ENCODE results near the gene SLC16A5. TPM values are rescaled to one million over a fixed set of nuclear protein-coding genes. Genes with fewer than 3 reads are reported as not detected.
A peak's percentile ranks its signal among the peaks of the same experiment; 100 is the strongest.

The SLC16A5 gene
- total RNA-seq, 1 experiment from 2014 or later: 32.4 TPM

DNA sequence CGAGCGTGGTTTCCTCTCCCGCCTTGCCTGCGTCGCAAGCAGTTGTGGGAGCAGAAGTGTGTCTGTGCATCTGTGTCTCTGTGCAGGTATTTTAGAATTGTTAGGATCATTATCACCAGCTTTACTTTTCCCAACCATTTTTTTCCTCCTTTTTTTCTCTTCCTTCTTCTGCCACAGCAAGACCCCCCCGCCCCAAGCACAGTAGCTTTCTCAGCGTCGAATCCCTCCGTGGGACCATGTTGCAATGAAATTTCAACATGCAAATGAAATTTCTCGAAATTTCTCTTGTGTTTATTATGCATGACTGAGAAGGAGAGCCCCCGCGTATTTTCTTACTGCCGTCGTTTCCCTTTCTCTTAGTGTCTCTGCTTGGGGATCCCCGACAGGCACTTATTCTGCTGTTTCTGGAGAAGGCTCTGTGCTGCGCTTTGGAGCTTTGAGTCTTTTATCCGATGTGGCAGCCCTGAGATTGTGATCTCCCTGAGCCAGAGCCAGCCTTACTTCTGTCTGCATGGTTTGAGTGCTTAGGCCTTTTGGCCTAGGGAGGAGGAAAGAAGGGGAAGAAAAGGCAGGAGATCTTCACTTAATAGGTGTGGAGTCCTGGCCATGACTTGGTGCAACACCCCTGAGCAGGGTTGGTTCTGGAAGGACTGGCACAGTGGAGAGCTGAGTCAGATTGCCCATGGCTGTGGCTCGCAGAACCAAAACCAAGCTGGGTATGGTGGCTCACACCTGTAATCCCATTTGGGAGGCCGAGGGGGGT is 27.0 kb downstream of the SLC16A5 start:
- CTCF ChIA-PET: interaction anchor here (0.6 to 4.1 kb wide), 68 partner anchors 9 to 768 kb away, joined by 3 to 84 read pairs (median 7); partner anchors contain the start of genes ATP5PD, CDR2L, FDXR and GGA3
- POLR2A ChIA-PET: interaction anchor here (0.6 to 1.6 kb wide), 9 partner anchors 11 to 742 kb away, joined by 3 to 8 read pairs (median 4); partner anchors contain the start of genes JPT1, MRPL58, NT5C and NUP85
- ATAC-seq (no peak), DNase-seq (ENCODE audit: low spot score) (no peak)
- Mint-ChIP-seq H3K9me3 (no peaks in the 10 kb centered on the region), H3K4me3 (no peak overlapping the region), H3K36me3 (peaks cover 15% of the 10 kb centered on the region), H3K4me1 (peaks cover 15% of the 10 kb centered on the region), H3K27me3 (ENCODE audit: low read depth) (no peaks in the 10 kb centered on the region), H3K27ac (peak overlapping the region; percentile 88)
- TF ChIP-seq MXD4 (CRISPR knock-in tag; IDR thresholded peaks at IDR 0.05; ENCODE audit: borderline replicate concordance) (no peak), SP1 (CRISPR knock-in tag; conservative IDR thresholded peaks at IDR 0.05) (no peak), NFYB (CRISPR knock-in tag; conservative IDR thresholded peaks at IDR 0.05; ENCODE audit: low read depth) (no peak)
- TF ChIP-seq, protein P1, sequence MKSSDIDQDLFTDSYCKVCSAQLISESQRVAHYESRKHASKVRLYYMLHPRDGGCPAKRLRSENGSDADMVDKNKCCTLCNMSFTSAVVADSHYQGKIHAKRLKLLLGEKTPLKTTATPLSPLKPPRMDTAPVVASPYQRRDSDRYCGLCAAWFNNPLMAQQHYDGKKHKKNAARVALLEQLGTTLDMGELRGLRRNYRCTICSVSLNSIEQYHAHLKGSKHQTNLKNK (CRISPR knock-in tag; IDR thresholded peaks at IDR 0.05): no peak
- TF ChIP-seq, protein P2, sequence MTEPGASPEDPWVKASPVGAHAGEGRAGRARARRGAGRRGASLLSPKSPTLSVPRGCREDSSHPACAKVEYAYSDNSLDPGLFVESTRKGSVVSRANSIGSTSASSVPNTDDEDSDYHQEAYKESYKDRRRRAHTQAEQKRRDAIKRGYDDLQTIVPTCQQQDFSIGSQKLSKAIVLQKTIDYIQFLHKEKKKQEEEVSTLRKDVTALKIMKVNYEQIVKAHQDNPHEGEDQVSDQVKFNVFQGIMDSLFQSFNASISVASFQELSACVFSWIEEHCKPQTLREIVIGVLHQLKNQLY (CRISPR knock-in tag; IDR thresholded peaks at IDR 0.05): no peak
- TF ChIP-seq, protein P3, sequence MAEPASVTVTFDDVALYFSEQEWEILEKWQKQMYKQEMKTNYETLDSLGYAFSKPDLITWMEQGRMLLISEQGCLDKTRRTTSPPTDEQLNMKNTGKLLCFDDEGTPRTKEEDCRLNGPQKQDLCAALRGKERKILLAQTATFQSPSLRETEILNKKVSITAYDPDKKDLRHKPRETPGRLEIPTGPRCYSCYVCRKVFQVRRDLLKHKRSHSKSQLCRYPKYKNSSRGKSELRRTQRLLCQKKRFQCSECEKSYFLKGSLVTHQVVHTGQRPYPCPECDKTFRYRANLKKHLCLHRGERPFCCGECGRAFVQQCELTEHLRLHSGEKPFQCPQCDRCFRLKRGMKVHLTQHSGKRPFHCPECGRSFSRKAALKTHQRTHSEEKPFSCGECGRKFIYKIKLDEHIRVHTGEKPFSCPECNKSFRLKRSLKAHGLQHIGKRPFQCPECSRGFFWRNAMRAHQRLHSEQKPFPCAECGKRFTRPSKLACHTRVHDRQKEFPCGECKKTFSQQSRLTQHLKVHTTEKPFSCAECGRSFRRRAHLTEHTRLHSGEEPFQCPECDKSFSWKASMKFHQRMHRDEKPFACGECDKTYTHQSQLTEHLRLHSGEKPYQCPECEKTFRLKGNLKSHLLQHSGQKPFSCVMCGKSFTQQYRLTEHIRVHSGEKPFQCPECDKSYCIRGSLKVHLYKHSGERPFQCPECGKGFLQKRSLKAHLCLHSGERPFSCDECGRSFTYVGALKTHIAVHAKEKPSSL (CRISPR knock-in tag; conservative IDR thresholded peaks at IDR 0.05): no peak

DNA sequence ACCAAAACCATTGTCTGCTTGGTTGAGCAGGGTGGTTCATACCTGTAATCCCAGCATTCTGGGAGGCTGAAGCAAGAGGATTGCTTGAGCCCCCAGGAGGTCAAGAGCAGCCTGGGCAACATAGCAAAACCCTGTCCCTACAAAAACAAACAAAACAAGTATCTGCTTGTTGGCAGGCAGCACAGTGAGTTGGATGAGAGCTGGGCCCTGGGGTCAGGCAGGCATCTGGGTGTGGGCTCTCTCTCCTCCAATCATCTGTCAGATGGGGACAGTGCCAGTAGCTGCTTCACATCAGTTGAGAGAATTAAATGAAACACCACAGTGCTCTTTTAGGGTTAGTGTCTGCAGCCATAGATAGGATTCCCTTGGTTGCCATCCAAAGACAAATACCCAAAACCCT is 27.8 kb downstream of the SLC16A5 start:
- no peak for DNase-seq (ENCODE audit: low spot score)
- Mint-ChIP-seq H3K27ac (no peak overlapping the region), H3K4me3 (no peak overlapping the region), H3K36me3 (peaks cover 15% of the 10 kb centered on the region), H3K9me3 (no peaks in the 10 kb centered on the region), H3K4me1 (peaks cover 11% of the 10 kb centered on the region), H3K27me3 (ENCODE audit: low read depth) (no peaks in the 10 kb centered on the region)
- no peak for TF ChIP-seq NFYB (CRISPR knock-in tag; conservative IDR thresholded peaks at IDR 0.05; ENCODE audit: low read depth)
- POLR2A ChIA-PET: no interaction called here
- CTCF ChIA-PET: interaction anchor here (0.6 to 4.1 kb wide), 7 partner anchors 11 to 155 kb away, joined by 4 to 84 read pairs (median 18); partner anchors contain the start of genes MIF4GD and NT5C
- ATAC-seq: no peak

DNA sequence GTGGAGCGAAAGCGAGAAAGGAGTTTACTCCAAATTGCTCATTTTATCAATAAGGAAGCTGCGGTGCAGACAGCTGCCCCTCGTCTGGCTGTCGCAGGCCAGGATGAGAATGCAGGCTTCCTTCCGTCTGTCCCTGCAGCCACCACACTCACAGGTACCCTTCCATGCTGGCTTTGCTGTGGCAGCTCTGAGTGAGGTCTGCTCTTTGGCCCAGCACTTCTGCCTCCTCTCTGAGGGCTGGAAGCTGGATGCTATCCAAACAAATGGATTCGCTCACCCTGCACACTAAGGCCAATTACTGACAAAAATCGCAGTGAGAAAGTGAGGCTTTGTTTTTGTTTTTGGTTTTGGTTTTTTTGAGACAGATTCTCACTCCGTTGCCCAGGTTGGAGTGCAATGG is 29.0 kb downstream of the SLC16A5 start:
- peaks cover 10% of the 10 kb centered on the region for H3K4me1 Mint-ChIP-seq
- DNase-seq (ENCODE audit: low spot score) (no peak), ATAC-seq (no peak)
- H3K27me3 Mint-ChIP-seq (ENCODE audit: low read depth): no peaks in the 10 kb centered on the region
- no peaks in the 10 kb centered on the region for H3K9me3 Mint-ChIP-seq
- no peak for TF ChIP-seq TEAD1 (CRISPR knock-in tag; IDR thresholded peaks at IDR 0.05)
- no peak for TF ChIP-seq ZBTB21 (CRISPR knock-in tag; IDR thresholded peaks at IDR 0.05; ENCODE audit: borderline replicate concordance)
- TF ChIP-seq, protein P4, sequence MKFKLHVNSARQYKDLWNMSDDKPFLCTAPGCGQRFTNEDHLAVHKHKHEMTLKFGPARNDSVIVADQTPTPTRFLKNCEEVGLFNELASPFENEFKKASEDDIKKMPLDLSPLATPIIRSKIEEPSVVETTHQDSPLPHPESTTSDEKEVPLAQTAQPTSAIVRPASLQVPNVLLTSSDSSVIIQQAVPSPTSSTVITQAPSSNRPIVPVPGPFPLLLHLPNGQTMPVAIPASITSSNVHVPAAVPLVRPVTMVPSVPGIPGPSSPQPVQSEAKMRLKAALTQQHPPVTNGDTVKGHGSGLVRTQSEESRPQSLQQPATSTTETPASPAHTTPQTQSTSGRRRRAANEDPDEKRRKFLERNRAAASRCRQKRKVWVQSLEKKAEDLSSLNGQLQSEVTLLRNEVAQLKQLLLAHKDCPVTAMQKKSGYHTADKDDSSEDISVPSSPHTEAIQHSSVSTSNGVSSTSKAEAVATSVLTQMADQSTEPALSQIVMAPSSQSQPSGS (CRISPR knock-in tag; IDR thresholded peaks at IDR 0.05; ENCODE audit: borderline replicate concordance, low read depth): no peak
- TF ChIP-seq CREM (CRISPR knock-in tag; IDR thresholded peaks at IDR 0.05): no peak
- no peak for TF ChIP-seq RELA (CRISPR knock-in tag; IDR thresholded peaks at IDR 0.05; ENCODE audit: borderline replicate concordance)
- TF ChIP-seq, protein P5, sequence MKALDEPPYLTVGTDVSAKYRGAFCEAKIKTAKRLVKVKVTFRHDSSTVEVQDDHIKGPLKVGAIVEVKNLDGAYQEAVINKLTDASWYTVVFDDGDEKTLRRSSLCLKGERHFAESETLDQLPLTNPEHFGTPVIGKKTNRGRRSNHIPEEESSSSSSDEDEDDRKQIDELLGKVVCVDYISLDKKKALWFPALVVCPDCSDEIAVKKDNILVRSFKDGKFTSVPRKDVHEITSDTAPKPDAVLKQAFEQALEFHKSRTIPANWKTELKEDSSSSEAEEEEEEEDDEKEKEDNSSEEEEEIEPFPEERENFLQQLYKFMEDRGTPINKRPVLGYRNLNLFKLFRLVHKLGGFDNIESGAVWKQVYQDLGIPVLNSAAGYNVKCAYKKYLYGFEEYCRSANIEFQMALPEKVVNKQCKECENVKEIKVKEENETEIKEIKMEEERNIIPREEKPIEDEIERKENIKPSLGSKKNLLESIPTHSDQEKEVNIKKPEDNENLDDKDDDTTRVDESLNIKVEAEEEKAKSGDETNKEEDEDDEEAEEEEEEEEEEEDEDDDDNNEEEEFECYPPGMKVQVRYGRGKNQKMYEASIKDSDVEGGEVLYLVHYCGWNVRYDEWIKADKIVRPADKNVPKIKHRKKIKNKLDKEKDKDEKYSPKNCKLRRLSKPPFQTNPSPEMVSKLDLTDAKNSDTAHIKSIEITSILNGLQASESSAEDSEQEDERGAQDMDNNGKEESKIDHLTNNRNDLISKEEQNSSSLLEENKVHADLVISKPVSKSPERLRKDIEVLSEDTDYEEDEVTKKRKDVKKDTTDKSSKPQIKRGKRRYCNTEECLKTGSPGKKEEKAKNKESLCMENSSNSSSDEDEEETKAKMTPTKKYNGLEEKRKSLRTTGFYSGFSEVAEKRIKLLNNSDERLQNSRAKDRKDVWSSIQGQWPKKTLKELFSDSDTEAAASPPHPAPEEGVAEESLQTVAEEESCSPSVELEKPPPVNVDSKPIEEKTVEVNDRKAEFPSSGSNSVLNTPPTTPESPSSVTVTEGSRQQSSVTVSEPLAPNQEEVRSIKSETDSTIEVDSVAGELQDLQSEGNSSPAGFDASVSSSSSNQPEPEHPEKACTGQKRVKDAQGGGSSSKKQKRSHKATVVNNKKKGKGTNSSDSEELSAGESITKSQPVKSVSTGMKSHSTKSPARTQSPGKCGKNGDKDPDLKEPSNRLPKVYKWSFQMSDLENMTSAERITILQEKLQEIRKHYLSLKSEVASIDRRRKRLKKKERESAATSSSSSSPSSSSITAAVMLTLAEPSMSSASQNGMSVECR (CRISPR knock-in tag; IDR thresholded peaks at IDR 0.05; ENCODE audit: borderline replicate concordance): no peak
- TF ChIP-seq, protein P6, sequence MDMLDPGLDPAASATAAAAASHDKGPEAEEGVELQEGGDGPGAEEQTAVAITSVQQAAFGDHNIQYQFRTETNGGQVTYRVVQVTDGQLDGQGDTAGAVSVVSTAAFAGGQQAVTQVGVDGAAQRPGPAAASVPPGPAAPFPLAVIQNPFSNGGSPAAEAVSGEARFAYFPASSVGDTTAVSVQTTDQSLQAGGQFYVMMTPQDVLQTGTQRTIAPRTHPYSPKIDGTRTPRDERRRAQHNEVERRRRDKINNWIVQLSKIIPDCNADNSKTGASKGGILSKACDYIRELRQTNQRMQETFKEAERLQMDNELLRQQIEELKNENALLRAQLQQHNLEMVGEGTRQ (CRISPR knock-in tag; IDR thresholded peaks at IDR 0.05): no peak
- no peak for TF ChIP-seq KAT7 (CRISPR knock-in tag; IDR thresholded peaks at IDR 0.05; ENCODE audit: borderline replicate concordance)
- no peak for TF ChIP-seq FOXJ3 (CRISPR knock-in tag; IDR thresholded peaks at IDR 0.05; ENCODE audit: borderline replicate concordance)
- TF ChIP-seq, protein P7, sequence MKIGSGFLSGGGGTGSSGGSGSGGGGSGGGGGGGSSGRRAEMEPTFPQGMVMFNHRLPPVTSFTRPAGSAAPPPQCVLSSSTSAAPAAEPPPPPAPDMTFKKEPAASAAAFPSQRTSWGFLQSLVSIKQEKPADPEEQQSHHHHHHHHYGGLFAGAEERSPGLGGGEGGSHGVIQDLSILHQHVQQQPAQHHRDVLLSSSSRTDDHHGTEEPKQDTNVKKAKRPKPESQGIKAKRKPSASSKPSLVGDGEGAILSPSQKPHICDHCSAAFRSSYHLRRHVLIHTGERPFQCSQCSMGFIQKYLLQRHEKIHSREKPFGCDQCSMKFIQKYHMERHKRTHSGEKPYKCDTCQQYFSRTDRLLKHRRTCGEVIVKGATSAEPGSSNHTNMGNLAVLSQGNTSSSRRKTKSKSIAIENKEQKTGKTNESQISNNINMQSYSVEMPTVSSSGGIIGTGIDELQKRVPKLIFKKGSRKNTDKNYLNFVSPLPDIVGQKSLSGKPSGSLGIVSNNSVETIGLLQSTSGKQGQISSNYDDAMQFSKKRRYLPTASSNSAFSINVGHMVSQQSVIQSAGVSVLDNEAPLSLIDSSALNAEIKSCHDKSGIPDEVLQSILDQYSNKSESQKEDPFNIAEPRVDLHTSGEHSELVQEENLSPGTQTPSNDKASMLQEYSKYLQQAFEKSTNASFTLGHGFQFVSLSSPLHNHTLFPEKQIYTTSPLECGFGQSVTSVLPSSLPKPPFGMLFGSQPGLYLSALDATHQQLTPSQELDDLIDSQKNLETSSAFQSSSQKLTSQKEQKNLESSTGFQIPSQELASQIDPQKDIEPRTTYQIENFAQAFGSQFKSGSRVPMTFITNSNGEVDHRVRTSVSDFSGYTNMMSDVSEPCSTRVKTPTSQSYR (CRISPR knock-in tag; IDR thresholded peaks at IDR 0.05): no peak
- no peak overlapping the region for H3K27ac Mint-ChIP-seq
- H3K4me3 Mint-ChIP-seq: no peak overlapping the region
- peaks cover 17% of the 10 kb centered on the region for H3K36me3 Mint-ChIP-seq
- ChIA-PET POLR2A (no interaction called here), CTCF (interaction anchor here (1.9 kb wide), 1 partner anchor 11 kb away, joined by 7 read pairs; no protein-coding TSS in a partner anchor)
